ENCODE measurements around the gene PRPF8.

GRCh38 chr17:1658100-1658499, 26.6 kb downstream of the PRPF8 start:
- TF ChIP-seq POLR2AphosphoS5 (IDR thresholded peaks at IDR 0.05; ENCODE audit: low read depth) (no peak), REST (IDR thresholded peaks at IDR 0.05; ENCODE audit: insufficient replicate concordance, low read depth) (no peak), CTCF (IDR thresholded peaks at IDR 0.05; ENCODE audit: insufficient read depth, low read length) (no peak), GABPA (IDR thresholded peaks at IDR 0.05; ENCODE audit: low read depth) (no peak), SPI1 (IDR thresholded peaks at IDR 0.05; ENCODE audit: borderline replicate concordance, low read depth) (no peak)
